SK-N-SH treated with all-trans-retinoic acid at 6 μM for 48 hours (cell line): ENCODE data around the gene HNRNPC.

Source experiments
- ARNTL ChIP-seq: fragments of 450-650 bp; formaldehyde crosslinking; IDR thresholded peaks from 2 replicates; pipeline ENCODE4 v1.5.0; 2020; ENCODE audit warnings: low read depth, mild to moderate bottlenecking, moderate library complexity, borderline replicate concordance
- CSDC2 ChIP-seq: fragments of 250-450 bp; sonication (Bioruptor Pico); IDR thresholded peaks from 2 replicates; pipeline ENCODE4 v1.5.0; 2020; ENCODE audit warnings: mild to moderate bottlenecking, moderate library complexity
- GLIS3 ChIP-seq: fragments of 250-450 bp; sonication (Bioruptor Pico); IDR thresholded peaks from 2 replicates; pipeline ENCODE4 v1.5.0; 2020; ENCODE audit warnings: mild to moderate bottlenecking, moderate library complexity
- OSR1 ChIP-seq: fragments of 250-450 bp; sonication (Bioruptor Pico); IDR thresholded peaks from 2 replicates; pipeline ENCODE4 v1.8.0; 2022; ENCODE audit warnings: moderate library complexity, mild to moderate bottlenecking, inconsistent platforms
- PPARA ChIP-seq: fragments of 250-450 bp; sonication (Bioruptor Pico); IDR thresholded peaks from 2 replicates; pipeline ENCODE4 v1.5.0; 2020; ENCODE audit warnings: mild to moderate bottlenecking, borderline replicate concordance
- RARB ChIP-seq: fragments of 250-450 bp; sonication (Bioruptor Pico); IDR thresholded peaks from 2 replicates; pipeline ENCODE4 v1.8.0; 2021; ENCODE audit warnings: mild to moderate bottlenecking, moderate library complexity
- ZC3H10 ChIP-seq: fragments of 250-450 bp; sonication (Bioruptor Pico); IDR thresholded peaks from 2 replicates; pipeline ENCODE4 v1.5.1; 2021; ENCODE audit warnings: mild to moderate bottlenecking, moderate library complexity
- ZFP3 ChIP-seq: fragments of 250-450 bp; sonication (Bioruptor Pico); IDR thresholded peaks from 2 replicates; pipeline ENCODE4 v1.5.0; 2020; ENCODE audit warnings: mild to moderate bottlenecking, moderate library complexity
- ZFP30 ChIP-seq: fragments of 450-650 bp; formaldehyde crosslinking; IDR thresholded peaks from 2 replicates; pipeline ENCODE4 v1.5.0; 2022; ENCODE audit warnings: mild to moderate bottlenecking, moderate library complexity
- ZNF565 ChIP-seq: fragments of 450-650 bp; formaldehyde crosslinking; conservative IDR thresholded peaks from 2 replicates; pipeline ENCODE4 v1.5.0; 2020; ENCODE audit warnings: low read depth, mild to moderate bottlenecking, moderate library complexity
- TF ChIP-seq, protein P1 (sequence below): fragments of 250-450 bp; sonication (Bioruptor Pico); IDR thresholded peaks from 2 replicates; pipeline ENCODE4 v1.8.0; 2021; ENCODE audit warnings: low read depth, mild to moderate bottlenecking, moderate library complexity, borderline replicate concordance
- TF ChIP-seq, protein P2 (sequence below): fragments of 250-450 bp; sonication (Bioruptor Pico); IDR thresholded peaks from 2 replicates; pipeline ENCODE4 v1.8.0; 2020; ENCODE audit warnings: mild to moderate bottlenecking, moderate library complexity, borderline replicate concordance

DNA sequence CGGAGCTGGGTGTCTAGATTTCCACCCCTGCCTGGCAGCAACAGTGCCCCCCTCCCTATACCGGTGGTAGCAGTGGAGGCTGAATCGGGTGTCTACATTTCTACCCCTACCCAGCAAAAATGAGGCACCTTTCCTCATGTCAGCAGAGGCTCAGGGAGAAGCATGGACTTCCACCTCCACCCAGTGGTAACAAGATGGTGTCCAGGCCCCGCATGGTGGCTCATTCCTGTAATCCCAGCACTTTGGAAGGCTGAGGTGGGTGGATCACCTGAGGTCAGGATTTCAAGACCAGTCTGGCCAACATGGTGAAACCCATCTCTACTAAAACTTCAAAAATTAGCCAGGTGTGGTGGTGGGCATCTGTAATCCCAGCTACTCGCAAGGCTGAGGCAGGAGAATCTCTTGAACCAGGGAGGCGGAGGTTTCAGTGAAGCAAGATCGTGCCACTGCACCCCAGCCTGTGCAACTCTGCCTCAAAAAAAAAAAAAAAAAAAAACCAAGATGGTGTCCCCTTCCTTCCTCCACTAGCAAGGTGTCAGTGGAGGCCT lies 77.9 kb downstream of the HNRNPC start:
- no peak for TF ChIP-seq RARB (CRISPR knock-in tag)
- no peak for TF ChIP-seq ZC3H10 (CRISPR knock-in tag)
- TF ChIP-seq ARNTL = no peak
- no peak for TF ChIP-seq PPARA (CRISPR knock-in tag)
- TF ChIP-seq ZFP3 (CRISPR knock-in tag) = no peak
- no peak for TF ChIP-seq ZFP30 (CRISPR knock-in tag)
- TF ChIP-seq OSR1 = no peak
- TF ChIP-seq, protein P1, sequence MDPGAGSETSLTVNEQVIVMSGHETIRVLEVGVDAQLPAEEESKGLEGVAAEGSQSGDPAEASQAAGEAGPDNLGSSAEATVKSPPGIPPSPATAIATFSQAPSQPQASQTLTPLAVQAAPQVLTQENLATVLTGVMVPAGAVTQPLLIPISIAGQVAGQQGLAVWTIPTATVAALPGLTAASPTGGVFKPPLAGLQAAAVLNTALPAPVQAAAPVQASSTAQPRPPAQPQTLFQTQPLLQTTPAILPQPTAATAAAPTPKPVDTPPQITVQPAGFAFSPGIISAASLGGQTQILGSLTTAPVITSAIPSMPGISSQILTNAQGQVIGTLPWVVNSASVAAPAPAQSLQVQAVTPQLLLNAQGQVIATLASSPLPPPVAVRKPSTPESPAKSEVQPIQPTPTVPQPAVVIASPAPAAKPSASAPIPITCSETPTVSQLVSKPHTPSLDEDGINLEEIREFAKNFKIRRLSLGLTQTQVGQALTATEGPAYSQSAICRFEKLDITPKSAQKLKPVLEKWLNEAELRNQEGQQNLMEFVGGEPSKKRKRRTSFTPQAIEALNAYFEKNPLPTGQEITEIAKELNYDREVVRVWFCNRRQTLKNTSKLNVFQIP = no peak
- TF ChIP-seq, protein P2, sequence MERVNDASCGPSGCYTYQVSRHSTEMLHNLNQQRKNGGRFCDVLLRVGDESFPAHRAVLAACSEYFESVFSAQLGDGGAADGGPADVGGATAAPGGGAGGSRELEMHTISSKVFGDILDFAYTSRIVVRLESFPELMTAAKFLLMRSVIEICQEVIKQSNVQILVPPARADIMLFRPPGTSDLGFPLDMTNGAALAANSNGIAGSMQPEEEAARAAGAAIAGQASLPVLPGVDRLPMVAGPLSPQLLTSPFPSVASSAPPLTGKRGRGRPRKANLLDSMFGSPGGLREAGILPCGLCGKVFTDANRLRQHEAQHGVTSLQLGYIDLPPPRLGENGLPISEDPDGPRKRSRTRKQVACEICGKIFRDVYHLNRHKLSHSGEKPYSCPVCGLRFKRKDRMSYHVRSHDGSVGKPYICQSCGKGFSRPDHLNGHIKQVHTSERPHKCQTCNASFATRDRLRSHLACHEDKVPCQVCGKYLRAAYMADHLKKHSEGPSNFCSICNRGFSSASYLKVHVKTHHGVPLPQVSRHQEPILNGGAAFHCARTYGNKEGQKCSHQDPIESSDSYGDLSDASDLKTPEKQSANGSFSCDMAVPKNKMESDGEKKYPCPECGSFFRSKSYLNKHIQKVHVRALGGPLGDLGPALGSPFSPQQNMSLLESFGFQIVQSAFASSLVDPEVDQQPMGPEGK = no peak
- no peak for TF ChIP-seq ZNF565
- TF ChIP-seq GLIS3 (CRISPR knock-in tag) = no peak
- no peak for TF ChIP-seq CSDC2 (CRISPR knock-in tag)
